Stimulated activated CD8-positive, alpha-beta memory T cell treated with anti-CD3 and anti-CD28 coated beads, Interleukin-12 subunit alpha, Interleukin-12 subunit beta, amount 100 ng/mL, for 1 hour (primary cell): Measurements from ENCODE around the gene RAX2.
"Not testable (repeated sequence)": the region's sequence is repeated elsewhere in the genome, so short reads cannot be mapped to it uniquely, and the experiment has no call there.

Source experiments
- DNase-seq: peaks from one replicate; pipeline ENCODE4 v3.0.0-alpha.2; 2020; ENCODE audit warnings: low read depth

RAX2 gene

DNA sequence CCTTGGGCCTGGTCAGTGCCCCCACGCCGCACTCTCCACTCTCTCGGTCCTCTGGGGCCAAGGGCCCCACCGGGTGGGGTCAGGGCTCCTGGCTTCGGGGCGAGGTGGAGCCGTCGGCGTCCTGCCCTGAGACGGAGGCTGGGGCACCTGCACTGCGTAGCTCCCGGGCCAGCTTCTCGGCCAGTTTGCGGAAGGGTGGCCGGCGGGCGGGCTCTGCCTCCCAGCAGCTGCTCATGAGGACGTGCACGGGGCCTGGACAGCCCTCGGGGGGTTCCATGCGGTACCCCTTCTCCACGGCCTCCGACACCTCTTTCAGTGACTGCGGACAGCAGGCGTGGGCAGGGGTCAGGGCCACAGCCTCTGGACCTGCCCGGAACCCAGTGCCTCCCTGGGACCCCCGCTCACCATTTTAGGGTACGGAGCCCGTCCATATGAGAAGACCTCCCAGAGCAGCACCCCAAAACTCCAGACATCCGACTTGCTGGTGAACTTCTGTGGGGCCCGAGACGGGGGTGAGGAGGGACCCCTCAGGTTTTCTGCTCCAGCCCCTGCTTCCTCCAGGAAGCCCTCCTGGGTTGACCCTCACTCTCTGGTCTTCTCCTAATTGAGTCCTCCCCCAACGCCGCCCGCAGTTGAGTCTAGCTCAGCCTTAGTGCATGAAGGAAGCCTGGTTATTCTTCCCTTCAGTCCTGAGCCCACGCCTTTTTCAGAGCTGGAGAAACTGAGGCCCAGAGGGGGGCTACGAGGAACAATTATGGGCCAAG lies 6.3 kb upstream of the RAX2 start:
- no peak for DNase-seq

DNA sequence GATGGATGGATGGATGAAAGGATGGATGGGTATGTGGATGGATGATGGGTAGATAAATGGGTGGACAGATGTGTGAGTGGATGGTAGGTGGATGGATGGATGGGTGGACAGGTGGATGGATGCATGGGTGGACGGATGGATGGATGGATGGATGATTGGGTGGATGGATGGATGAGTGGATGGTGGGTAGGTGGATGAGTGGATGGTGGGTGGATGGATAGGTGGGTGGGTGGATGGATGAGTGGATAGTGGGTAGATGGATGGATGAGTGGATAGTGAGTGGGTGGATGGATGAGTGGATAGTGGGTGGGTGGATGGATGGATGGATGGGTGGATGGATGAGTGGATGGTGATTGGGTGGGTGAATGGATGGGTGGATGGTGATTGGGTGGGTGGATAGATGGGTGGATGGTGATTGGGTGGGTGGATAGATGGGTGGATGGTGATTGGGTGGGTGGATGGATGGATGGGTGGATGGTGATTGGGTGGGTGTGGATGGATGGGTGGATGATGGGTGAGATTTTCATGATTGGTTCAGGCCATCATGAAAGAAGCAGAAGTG lies 4.5 kb upstream of the RAX2 start:
- DNase-seq: no peak

DNA sequence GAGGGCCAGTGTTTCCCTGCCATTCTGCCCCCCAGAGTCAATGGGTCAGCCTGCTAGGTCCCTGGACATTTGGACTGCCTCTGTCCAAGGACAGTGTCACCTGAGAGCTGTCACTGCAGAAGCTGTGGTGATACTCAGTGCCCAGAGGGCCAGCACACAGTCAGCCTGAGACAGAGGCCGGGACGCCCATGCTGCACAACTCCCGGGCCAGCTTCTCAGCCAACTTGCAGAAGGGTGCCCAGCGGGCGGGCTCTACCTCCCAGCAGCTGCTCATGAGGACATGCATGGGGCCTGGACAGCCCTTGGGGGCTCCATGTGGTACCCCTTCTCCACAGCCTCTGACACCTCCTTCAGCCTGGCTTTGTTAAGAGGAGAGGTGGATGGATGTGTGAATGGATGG lies 3.8 kb upstream of the RAX2 start:
- no peak for DNase-seq

DNA sequence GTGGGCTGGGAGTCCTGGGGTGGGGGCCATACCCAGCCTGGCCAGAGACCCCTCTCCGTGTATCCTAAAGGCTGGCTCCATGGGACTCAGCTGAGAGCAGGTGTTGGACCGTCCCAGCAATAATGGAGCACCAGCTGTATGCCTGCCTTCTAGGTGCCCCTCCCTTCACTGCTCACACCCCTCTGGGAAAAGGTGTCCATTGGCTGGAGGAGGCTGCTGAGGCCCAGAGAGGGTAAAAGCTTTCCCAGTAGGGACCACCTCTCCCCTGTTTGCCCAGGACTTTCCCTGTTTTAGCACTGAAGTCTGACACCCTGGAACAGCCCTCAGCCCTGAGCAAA lies 3.3 kb upstream of the RAX2 start:
- no peak for DNase-seq

DNA sequence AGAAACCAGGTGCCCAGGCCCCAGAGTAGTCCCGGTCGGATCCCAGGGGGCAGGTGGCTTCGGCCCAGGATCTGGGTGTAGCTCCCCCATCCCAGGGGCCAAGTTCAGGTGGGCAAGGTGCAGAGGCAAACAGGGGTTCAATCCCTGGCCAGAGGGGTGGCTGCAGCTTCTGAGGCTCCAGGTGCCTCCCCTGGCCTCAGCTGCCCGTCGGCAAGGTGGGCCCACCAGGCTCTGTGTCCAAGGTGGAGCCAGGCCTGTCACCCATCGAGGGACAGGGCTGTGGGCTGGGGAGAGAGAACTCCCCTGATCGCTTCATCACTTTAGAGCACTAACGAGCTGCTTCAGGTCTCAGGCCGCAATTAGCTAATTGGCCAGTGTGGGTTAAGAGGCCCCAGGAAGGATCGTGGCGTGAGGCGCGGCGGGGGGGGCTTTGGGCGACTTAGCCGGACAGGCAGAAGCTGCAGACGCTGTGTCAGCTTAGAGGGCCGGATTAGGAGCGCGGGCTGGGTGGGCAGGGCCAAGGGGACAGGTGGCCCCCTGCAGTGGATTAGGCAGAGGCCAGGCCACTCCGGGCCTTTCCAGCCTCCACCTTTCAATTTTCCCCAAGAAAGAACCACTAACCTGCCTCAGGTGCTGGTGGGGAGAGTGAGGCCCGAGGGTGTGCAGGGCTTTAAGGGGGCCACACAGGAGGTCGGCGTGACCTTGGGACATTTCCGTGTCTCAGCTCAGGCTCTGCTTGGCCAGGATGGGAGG lies 2.8 kb upstream of the RAX2 start:
- no peak for DNase-seq

DNA sequence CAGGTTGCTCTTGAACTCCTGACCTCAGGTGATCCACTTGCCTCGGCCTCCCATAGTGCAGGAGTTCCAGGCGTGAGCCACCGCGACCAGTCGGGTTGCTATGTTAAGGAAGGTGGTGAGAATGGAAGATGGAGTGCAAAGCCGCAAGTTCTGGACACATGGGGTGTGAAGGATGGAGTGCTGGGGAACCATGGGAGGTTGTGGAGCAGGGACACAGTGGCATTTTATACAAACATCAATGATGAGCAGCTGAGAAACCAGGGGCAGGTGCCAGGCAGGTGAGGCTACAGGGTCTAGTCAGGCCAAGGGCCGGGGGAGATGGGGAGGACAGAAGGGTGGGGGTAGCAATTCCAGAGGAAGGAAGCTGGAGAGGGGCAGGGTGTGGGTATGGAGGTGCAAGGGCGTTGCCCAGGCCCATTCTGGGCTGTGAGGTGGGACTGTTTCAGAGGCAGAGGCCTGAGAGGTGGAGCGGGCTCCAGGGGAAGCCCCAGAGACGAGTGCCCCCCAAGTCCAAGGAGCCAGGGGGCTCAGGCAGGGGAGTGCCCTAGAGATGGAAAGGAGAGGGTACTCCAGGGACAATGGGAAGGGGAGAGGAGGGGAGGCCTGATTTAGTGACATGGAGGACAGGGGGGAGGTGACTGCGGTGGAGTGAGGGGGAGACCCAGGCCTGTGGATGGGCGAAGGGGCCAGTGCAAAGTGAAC lies 1.9 kb upstream of the RAX2 start:
- DNase-seq: no peak

DNA sequence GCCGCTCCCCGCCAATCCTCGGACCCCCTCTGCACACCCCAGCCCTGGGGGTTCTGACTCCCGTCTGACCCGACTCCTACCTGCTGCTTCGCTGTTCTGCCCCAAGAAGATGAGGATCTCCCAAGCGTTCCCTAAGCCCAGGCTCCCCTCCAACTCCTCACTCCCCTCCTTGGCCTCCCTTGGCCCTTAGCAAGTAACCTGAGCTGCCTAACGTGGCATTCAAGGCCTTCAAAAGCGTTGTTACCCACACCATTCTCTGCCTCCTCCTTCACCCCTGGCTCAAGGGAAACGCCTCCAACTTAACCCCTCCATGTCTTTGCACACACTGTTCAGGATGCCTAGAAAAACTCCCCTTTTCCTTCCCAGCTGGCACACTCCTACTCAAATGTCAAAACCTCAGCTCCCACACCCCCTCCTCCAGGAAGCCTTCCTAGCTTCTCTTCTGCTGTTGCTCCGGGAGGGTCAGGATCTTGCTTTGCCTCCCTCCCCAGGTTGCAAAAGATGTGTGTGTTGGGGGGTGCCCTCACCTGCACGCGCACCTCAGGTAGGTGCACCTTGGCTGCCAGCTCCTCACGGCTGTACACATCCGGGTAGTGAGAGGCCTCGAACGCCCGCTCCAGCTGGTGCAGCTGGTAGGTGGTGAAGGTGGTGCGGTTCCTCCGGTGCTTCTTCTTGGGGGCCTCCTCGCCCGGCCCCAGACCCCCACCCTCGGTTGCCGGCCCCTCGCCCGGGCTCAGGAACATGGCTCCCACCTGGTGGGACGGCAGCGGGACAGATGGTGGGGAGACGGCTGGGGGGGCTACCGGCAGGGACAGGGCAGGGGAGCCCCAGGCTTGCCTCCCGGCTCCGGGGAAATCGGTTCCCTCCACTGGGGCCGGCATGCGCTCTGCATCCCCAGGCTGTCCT lies 775 bp downstream of the RAX2 start:
- DNase-seq: no peak

DNA sequence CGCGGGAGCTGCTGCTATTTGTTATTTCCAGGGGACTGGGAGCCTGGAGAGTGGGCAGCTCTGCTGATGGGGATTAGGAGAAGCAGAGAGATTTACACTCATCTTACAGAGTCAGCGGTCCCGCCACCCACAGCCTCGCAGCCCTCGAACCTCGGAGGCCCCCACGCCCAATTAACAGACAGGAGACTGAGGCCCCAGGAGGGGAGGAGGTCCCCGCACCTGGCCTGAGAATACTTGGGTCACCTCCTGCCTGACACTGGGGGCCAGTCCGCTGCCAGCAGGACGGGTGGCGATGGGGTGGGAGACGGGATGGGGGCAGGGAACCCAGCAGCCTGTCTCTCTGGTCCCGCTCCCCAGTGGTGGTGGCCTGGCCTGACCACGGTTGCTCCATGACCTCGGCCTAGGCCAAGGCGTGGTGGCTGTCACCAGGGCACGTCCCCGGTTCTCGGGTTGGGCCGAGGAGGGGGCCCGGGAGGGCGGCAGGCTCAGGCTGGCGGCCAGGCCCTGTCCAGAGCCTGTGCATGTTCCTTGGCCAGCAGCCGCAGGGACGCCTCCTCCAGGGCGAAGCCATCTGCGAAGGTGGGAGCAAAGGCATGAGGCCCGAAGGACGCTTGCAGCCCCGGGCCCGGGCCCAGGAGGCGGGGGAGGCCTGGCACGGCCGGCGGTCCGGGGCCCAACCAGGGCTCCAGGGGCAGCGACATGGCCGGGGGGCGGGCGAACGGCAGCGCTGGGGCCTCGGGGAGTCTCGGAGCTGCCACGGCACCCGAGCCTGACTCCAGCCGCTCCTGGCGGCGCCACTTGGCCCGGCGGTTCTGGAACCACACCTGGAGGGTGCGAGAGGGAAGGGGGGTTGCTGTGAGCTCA lies 1.7 kb downstream of the RAX2 start:
- DNase-seq: no peak

DNA sequence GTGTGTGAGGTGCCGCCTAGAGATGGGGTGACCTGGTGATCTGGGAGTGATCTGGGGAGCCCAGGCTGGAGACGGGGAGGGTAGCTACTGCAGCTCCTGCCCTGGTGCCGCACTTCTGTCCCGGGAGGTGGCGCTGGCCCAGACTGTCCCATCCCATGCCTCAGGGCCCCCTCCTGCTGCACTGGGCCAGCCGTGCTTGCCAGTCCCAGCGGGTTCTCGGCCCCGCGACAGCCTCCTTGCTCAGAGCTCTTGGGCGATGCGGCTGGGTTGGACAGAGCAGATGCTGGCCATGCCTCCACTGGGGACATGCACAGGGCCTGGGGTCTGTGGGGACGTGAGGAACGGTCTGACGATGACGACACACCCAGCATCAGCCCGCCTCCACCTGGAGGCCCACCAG lies 2.5 kb downstream of the RAX2 start:
- DNase-seq: no peak

DNA sequence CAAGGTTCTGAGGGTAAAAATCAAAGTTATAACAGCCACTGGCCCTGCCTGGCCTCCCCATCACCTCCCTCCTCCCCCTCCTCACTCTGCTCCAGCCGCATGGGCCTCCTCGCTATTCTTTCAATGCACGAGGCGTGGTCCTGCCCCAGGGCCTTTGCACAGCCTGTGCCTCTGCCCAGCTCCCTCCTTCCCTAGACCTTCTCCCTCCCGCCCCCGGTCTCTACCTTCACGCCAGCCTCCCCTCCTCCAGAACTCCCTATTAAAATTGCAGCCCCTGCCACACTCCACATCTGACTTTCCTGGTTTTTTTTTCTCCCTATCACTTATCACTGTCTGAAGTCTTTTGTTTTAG lies 3.3 kb downstream of the RAX2 start:
- no peak for DNase-seq

DNA sequence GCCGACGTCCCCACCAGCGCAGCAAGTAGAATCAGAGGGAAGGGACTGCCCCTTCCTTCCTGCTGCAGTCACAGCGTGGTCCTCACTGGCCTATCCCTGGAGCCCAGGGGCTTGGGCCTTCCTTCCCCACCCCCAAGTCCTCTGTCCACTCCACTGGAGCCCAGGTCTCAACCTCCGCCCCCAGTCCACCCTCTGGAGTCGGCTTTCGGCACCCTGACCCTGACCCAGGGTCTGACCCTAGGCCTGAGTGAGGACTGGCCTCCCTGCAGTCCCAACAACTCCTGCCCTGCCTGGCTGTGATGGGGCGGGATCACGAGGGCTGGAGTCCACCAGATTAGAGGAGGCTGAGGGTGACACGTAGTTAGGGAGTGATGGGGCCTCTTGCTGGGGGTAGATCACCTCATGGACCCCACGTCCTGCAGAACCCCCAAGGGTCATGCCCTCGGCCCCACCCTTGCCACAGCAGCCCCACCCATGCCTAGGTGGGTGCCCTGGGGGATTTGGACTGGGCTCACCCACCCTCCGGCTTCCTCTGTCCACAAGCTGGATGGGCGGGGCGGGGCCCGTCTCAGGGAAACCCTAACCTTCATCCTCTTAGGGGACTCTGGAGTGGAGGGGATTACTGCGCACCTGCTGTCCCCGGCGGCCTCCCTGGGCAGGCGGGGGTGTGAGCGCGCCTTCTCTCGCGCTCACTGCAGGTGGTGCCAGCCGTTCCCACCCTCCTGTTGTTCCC lies 3.8 kb downstream of the RAX2 start:
- no peak for DNase-seq

DNA sequence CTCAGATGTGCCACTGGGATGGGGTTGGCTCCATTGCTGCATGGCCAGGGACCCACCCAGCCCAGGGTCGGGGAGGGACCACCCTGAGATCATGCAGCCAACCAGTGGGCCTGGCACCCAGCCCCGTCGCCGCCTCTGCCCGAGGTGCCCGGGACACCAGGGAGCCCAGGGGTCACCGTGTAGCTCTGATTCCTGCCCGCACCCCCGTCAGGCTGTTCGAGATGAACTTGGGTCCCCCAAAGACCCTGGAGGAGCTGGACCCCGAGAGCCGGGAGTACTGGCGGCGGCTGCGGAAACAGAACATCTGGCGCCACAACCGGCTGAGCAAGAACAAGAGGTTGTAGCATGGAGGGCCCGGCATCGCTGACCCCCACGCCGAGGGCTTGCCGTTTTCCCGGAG lies 5.0 kb downstream of the RAX2 start:
- no peak for DNase-seq

DNA sequence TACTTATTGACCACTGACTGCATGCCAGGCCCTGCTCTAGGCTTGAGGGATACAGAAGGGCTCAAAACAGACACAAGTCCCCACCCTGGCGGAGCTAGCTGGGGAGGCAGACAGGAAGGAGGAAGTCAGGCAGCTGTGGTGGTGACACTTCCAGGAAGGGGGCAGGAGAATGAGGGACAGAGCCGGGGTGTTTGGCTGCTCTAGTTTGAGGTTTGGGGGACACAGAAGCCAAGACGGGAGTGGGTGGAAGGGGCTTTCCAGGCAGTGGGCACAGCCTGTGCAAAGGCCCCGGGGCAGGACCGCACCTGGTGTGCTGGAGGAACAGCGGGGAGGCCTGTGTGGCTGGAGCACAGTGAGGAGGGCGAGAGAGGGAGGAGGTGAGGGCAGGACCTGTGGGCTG lies 5.5 kb downstream of the RAX2 start:
- DNase-seq: no peak

DNA sequence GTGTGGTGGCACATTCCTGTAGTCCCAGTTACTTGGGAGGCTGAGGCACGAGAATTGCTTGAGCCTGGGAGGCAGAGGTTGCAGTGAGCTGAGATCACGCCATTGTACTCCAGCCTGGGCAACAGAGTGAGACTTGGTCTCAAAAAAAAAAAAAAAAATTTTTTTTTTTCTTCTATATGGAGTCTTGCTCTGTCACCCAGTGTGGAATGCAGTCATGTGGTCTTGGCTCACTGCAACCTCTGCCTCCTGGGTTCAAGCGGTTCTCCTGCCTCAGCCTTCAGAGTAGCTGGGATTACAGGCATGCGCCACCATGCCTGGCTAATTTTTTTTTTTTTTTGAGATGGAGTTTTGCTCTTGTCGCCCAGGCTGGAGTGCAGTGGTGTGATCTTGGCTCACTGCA lies 6.3 kb downstream of the RAX2 start:
- not testable (repeated sequence) for DNase-seq

DNA sequence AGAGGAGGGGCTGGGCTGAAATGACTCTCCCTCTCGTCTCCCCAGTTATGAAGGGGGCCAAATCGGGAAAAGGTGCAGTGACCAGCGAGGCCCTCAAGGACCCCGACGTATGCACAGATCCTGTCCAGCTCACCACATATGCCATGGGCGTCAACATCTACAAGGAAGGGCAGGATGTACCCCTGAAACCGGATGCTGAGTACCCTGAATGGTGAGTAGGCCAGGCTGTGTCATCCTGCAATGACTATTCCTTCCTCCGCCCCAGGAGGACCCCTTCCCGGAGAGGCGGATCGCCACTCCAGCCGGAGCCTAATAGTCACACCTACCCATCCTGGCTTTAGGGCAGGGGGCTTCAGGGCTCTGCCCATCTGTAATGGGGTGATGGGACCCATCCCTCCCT lies 6.9 kb downstream of the RAX2 start:
- no peak for DNase-seq

DNA sequence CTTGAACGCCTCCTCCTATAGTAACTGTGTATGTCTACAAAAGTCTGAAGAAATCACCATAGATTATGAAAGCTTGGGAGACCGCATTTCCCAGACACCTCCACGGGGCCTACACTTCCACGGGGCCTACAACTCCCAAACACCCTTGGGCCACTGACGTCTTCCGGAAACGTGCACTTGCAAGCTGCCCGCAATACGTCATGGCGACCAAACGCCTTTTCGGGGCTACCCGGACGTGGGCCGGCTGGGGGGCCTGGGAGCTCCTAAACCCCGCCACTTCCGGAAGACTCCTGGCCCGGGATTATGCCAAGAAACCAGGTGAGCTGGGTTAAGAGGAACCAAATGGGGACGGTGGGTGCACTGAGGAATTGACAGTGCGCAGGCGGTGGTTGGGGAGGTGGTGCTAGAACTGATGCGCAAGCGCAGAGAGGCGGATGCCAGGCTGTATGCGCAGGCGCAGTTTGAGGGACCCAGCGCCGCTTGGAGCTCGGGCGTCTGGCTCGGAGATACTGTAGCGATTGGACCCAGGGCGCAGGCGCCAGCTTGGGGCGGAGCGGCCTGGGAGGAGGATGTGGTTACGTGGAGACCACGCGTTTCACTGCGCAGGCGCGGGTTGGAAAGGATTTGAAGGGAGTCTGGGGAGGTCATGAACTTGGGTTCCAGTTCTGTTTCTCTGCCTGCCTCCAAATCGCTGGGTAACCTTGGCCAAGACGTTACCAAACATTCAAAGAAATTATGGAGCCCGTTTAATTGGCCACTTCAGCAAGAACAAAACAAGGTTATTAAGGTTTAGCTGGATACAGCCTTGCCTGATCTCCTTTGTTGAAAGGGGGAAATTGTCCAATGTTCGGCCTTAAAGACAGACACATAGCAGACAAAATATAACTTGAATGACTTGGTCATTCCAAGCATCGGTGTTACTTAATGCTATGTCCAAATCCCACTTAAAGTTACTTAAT lies 9.2 kb downstream of the RAX2 start, which contains the start of gene MRPL54:
TSS of gene MRPL54 (plus strand) at position 182 of the 959 bp plus-strand sequence. CDS start at position 201, 19 bp downstream.
- peak; percentile 100 for DNase-seq

DNA sequence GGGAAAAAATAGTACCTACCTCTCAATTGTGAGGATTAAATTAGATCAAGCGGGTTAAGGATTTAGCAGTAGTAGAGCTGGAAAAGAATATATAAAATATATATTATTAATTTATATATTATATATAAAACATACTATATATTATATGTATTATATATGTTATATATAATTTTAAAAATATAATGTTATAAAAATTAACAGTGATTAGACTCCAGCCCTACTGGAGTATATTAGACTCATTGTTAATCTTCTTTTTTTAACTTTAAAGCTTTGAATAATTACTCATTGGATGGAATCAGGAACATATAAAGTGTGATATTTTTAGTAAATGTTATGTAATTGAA lies 9.9 kb downstream of the RAX2 start:
- no peak for DNase-seq

DNA sequence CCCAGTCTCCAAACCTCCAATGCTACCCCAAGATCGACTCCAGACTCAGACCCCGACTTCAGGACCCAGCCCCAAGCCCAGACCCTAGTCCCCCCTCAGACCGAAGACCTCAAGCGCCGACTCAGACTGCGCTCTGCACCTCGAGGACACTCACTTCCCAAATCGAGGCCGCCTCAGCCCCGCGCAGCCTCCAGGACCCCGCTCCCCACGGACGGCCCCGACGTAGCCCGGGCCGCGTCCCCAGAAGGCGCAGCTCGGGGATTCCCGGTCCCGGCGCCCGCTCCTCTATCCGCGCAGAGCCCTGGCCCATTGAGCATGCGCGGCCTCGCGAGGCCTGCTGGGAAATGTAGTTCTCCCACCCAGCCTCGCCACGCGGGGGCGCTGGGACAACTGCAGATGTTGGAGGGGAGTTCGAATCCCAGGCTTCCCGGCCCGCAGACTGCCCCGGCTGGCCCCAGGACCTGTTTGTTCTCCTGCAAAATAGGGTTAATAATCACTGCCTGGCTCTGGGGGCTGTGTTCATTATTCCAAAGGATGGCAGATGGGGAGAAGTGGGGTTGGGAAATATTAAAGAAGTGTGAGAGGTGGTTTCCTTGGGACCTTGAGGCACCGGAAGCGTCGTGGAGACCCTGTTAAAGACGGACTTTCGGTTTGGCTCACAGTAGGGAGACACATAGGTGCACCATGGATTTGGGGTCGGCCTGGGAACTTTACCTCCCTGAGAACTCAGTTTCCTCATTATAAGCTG lies 10.5 kb downstream of the RAX2 start, which contains the start of gene APBA3:
TSS of gene APBA3 (minus strand) at position 311 of the 748 bp plus-strand sequence. CDS start 1,428 bp downstream, outside the sequence.
- peak; percentile 92 for DNase-seq
